ENCODE measurements around the gene ZNF583.

ZNF583 gene

DNA sequence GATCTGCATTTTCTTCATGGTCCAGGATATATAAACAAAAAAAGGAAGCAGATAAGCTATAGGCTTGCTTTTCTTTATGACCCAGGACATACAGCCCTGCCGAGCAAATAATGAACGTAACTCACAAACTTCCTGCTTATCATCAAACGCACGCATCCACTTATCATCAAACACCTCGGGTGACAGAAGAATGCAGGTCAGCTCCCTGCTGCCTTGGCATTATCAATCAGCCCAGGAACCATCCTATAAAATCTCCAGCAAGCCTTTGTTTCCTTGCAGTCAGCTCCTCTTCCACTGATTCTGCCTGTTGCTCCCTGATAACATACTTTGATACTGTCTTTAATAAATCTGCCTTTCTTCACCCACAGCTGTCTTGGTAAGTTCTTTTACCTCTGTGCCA lies 5.3 kb upstream of the ZNF583 start:
- Mint-ChIP-seq H3K36me3 (ENCODE audit: low read depth) (peaks cover 94% of the 10 kb centered on the region), H3K4me1 (peaks cover 5% of the 10 kb centered on the region), H3K27ac (no peak overlapping the region), H3K4me3 (peak overlapping the region in 1 of 3 experiments; percentile 7), H3K27me3 (ENCODE audit: low read depth) (no peaks in the 10 kb centered on the region), H3K9me3 (peaks cover 74% of the 10 kb centered on the region)
- TF ChIP-seq, protein P1, sequence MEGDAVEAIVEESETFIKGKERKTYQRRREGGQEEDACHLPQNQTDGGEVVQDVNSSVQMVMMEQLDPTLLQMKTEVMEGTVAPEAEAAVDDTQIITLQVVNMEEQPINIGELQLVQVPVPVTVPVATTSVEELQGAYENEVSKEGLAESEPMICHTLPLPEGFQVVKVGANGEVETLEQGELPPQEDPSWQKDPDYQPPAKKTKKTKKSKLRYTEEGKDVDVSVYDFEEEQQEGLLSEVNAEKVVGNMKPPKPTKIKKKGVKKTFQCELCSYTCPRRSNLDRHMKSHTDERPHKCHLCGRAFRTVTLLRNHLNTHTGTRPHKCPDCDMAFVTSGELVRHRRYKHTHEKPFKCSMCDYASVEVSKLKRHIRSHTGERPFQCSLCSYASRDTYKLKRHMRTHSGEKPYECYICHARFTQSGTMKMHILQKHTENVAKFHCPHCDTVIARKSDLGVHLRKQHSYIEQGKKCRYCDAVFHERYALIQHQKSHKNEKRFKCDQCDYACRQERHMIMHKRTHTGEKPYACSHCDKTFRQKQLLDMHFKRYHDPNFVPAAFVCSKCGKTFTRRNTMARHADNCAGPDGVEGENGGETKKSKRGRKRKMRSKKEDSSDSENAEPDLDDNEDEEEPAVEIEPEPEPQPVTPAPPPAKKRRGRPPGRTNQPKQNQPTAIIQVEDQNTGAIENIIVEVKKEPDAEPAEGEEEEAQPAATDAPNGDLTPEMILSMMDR (IDR thresholded peaks at IDR 0.05; ENCODE audit: unreplicated experiment in 3 of 3): no peak

DNA sequence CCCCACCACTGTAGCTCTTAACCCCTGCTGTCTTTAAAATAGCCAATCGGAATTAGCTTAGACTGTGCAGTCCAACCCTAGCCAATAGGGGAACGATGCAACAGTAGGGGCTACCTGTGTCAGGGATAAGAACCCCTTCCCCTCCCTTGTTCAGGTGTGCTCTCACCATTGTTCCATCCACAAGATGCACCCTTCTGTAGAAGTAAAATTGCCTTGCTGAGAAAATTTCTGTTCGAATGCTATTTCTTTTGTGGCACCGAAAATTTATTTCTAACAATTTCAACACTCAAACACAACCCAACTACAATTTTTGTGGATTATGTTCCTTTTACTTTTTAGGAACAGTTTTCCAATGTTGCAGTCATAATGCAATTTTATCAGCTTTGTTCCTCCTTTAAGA lies 3.6 kb upstream of the ZNF583 start:
- Mint-ChIP-seq H3K9me3 (peaks cover 74% of the 10 kb centered on the region), H3K4me3 (no peak overlapping the region), H3K4me1 (peaks cover 15% of the 10 kb centered on the region), H3K27ac (no peak overlapping the region), H3K36me3 (ENCODE audit: low read depth) (peaks cover 94% of the 10 kb centered on the region), H3K27me3 (ENCODE audit: low read depth) (no peaks in the 10 kb centered on the region)
- TF ChIP-seq, protein P1 (IDR thresholded peaks at IDR 0.05; ENCODE audit: unreplicated experiment in 3 of 3): no peak

DNA sequence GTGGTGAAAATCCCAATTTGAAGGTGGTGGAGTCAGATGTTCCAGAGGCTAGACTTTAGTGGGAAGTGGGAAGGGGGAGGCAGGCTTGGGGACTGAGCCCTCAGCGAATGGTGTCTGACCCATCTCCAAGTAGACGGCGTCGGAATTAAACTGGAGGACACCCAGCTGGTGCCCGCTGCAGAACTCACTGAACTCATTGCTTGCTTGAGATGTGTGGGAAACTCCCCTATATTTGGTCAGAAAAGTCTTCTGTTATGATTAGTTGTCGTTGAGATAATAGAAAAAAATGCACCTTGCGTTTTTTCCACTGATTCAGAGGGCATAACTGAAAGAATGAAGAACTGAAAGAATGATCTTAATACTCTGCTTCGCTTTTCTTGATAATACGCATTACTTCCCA lies 871 bp upstream of the ZNF583 start:
- Mint-ChIP-seq H3K9me3 (peaks cover 78% of the 10 kb centered on the region), H3K4me3 (peak overlapping the region; percentile 84 to 99 (median 93)), H3K4me1 (peaks cover 15% of the 10 kb centered on the region), H3K27me3 (ENCODE audit: low read depth) (no peaks in the 10 kb centered on the region), H3K27ac (peak overlapping the region; percentile 94 to 96 (median 95)), H3K36me3 (ENCODE audit: low read depth) (peaks cover 95% of the 10 kb centered on the region)
- TF ChIP-seq, protein P1 (IDR thresholded peaks at IDR 0.05; ENCODE audit: unreplicated experiment in 3 of 3): no peak

DNA sequence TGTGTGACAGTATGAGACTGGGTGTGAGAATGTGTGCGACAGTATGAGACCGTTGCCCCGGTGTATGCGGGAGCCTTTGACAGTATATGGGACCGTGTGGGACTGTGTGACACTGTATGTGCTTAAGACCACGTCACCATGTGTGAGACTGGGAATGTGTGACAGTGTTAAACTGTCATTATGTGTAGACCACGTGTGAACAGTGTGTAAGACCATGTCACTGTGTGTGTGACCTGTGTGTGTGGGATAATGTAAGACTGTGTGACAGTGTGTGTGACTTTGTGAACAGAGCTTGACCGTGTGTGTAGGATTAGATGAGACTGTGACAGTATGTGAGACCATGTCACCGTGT lies 549 bp downstream of the ZNF583 start:
- H3K4me3 Mint-ChIP-seq: peak overlapping the region; percentile 84 to 99 (median 93)
- TF ChIP-seq, protein P1 (IDR thresholded peaks at IDR 0.05; ENCODE audit: unreplicated experiment in 3 of 3): no peak
- H3K27ac Mint-ChIP-seq: peak overlapping the region; percentile 94 to 96 (median 95)
- H3K36me3 Mint-ChIP-seq (ENCODE audit: low read depth): peaks cover 95% of the 10 kb centered on the region
- H3K9me3 Mint-ChIP-seq: peaks cover 77% of the 10 kb centered on the region
- peaks cover 15% of the 10 kb centered on the region for H3K4me1 Mint-ChIP-seq
- no peaks in the 10 kb centered on the region for H3K27me3 Mint-ChIP-seq (ENCODE audit: low read depth)

DNA sequence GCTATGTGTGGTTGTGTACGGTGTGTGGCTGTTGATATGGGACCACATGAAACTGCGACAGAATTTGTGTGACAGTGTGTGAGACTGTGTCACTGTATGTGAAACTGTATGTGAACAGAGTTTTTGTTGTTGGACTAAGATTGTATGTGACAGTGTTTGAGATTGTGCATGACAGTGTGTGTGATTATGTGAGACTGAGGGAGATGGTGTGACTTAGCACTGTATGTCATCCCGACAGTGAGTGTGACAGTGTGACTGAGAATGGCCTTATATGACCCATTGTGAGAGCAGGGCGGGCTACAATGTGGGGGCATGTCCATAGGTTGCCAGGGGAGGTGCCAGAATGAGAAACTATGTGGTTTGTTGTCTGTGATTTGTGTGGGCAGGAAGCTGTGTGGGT lies 930 bp downstream of the ZNF583 start:
- H3K36me3 Mint-ChIP-seq (ENCODE audit: low read depth): peaks cover 95% of the 10 kb centered on the region
- H3K4me3 Mint-ChIP-seq: peak overlapping the region; percentile 84 to 99 (median 93)
- H3K4me1 Mint-ChIP-seq: peaks cover 15% of the 10 kb centered on the region
- H3K27me3 Mint-ChIP-seq (ENCODE audit: low read depth): no peaks in the 10 kb centered on the region
- H3K9me3 Mint-ChIP-seq: peaks cover 79% of the 10 kb centered on the region
- TF ChIP-seq, protein P1 (IDR thresholded peaks at IDR 0.05; ENCODE audit: unreplicated experiment in 3 of 3): no peak
- H3K27ac Mint-ChIP-seq: peak overlapping the region in 2 of 3 experiments; percentile 94 to 96

DNA sequence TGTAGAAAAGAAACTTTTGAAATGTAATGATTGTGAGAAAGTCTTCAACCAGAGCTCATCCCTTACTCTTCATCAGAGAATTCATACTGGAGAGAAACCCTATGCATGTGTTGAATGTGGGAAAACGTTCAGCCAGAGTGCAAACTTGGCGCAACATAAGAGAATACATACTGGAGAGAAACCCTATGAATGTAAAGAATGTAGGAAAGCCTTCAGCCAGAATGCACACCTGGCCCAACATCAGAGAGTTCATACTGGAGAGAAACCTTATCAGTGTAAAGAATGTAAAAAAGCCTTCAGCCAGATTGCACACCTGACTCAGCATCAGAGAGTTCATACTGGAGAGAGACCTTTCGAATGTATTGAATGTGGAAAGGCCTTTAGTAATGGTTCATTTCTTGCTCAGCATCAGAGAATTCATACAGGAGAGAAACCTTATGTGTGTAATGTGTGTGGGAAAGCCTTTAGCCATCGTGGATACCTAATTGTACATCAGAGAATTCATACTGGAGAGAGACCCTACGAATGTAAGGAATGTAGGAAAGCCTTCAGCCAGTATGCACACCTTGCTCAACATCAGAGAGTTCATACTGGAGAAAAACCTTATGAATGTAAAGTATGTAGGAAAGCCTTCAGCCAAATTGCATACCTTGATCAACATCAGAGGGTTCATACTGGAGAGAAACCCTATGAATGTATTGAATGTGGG lies 19.3 kb downstream of the ZNF583 start:
- TF ChIP-seq, protein P1 (IDR thresholded peaks at IDR 0.05; ENCODE audit: unreplicated experiment in 3 of 3): no peak
- Mint-ChIP-seq H3K9me3 (peaks cover 93% of the 10 kb centered on the region), H3K4me1 (no peaks in the 10 kb centered on the region), H3K27ac (no peak overlapping the region), H3K4me3 (no peak overlapping the region), H3K36me3 (ENCODE audit: low read depth) (peaks cover 92% of the 10 kb centered on the region), H3K27me3 (ENCODE audit: low read depth) (no peaks in the 10 kb centered on the region)
